CD1c-positive myeloid dendritic cell (primary cell): ENCODE data around the gene PKP4.
"Not testable (repeated sequence)": the region's sequence is repeated elsewhere in the genome, so short reads cannot be mapped to it uniquely, and the experiment has no call there.

Experiments used
- DNase-seq: peaks from one replicate; pipeline ENCODE4 v3.0.0-alpha.2; 2016; ENCODE audit errors: extremely low spot score

PKP4 gene

GRCh38 chr2:158464426-158465281 is 7.9 kb downstream of the PKP4 start:
- DNase-seq, result no peak

- DNase-seq, result no peak
Measured at GRCh38 chr2:158467248-158467647, 10.5 kb downstream of the PKP4 start.

DNA sequence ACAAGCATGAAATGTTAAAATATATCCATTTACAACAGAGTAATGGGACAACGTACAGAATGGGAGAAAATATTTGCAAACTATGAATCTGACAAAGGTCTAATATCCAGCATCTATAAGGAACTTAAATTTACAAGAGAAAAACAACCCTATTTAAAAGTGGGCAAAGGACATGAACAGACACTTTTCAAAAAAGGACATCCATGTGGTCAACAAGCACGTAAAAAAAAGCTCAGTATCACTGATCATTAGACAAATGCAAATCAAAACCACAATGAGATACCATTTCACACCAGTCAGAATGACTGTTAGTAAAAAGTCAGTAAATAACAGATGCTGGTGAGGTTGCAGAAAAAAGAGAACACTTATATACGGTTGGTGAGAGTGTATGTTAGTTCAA is 16.1 kb downstream of the PKP4 start:
- DNase-seq, result not testable (repeated sequence)

DNA sequence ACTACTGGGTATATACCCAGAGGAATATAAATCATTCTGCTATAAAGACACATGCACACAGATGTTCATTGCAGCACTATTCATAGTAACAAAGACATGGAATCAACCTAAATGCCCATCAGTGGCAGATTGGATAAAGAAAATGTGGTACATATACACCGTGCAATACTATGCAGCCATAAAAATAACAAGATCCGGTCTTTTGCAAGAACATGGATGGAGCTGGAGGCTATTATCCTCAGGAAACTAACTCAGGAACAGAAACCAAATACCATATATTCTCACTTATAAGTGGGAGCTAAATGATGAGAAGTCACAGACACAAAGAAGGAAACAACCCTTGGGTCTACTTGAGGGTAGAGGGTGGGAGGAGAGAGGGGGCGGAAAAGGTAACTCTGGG is 16.5 kb downstream of the PKP4 start:
- DNase-seq, result not testable (repeated sequence)

- no peak for DNase-seq
Measured at GRCh38 chr2:158473719-158474392, 17.1 kb downstream of the PKP4 start.

- not testable (repeated sequence) for DNase-seq
Measured at GRCh38 chr2:158474526-158475011, 17.8 kb downstream of the PKP4 start.

DNA sequence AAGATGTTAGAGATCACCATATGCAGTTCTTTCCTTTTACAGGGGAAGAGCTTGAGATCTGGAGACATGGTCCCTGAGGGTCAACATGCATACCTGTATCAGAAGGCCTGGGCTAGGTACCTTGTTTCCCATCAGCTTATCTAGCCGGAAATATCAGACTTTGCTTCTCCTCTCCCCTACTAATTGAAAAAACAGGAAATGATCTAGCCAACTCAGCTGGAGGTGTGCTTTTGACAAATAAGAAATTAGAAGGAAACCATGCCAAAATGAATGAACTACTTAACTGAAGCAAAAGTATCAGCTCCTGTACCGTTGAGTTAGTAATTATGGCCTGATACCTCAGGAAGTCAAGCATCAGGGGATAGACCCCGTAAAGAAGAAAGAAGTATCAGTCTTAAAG is 20.4 kb downstream of the PKP4 start:
- no peak for DNase-seq

DNA sequence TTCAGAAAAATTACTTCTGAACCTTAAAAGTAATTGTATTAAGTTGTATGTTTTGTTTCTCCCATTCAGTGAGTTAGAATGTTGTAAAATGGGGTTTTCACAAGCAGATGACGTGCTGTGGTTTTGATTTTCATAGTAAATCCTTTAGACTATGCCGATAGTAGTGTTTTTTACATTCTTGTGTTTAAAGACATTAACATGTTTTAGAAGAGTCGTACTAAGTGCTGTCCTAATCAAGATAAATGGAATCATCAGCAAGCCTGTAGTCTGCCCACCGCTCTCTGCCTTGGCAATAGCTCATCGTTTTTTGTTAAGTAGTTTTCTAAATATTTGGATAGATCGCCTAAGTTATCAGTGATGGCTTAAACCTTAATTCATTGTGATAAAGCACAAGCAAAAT is 21.5 kb downstream of the PKP4 start:
- no peak for DNase-seq

- no peak for DNase-seq
Measured at GRCh38 chr2:158478816-158479215, 22.1 kb downstream of the PKP4 start.

DNA sequence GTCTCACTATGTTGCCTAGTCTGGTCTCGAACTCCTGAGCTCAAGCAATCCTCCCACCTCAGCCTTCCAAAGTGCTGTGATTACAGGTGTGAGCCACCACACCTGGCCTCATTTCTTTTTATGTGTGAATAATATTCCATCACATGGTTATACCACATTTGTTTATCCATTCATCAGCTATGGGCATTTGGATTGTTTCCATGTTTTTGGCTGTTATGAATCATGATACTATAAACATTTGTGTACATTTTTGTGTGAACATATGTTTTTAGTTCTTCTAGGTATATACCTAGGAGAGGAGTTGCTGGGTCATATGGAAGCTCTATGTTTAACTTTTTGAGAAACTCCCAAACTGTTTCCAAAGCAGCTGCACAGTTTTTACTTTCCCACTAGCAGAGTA is 24.4 kb downstream of the PKP4 start:
- DNase-seq, result no peak

- DNase-seq, result no peak
Measured at GRCh38 chr2:158482594-158482993, 25.8 kb downstream of the PKP4 start.

DNA sequence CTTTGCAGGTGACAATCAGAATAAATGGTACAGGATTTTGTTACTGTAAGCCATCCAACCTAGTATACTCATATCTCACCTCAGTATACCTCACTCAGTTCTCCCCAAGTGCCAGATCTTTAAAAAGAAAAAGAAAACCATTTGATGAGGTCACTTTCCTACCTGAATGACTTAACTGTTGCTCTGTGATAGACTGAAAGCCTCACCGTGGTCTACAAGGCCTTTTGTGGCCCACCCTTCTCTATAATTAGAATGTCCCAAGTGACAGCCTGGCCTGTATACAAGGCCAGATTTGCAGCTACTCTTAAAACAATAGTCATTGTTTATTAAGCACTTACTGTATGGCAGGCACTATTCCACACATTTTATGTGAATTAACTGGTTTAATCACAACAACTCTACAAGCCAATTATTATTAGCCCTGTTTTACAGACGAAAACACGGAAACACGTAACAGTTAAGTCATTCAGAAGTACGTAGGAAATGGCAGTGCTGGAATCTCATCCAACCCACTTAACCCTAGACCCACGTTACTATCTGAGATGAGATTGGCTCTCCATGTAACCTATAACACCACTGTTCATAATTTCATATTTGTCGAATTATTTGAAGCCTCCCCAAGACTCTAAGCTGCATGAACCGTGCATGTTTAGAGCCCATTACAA is 28.3 kb downstream of the PKP4 start:
- DNase-seq, result no peak

DNA sequence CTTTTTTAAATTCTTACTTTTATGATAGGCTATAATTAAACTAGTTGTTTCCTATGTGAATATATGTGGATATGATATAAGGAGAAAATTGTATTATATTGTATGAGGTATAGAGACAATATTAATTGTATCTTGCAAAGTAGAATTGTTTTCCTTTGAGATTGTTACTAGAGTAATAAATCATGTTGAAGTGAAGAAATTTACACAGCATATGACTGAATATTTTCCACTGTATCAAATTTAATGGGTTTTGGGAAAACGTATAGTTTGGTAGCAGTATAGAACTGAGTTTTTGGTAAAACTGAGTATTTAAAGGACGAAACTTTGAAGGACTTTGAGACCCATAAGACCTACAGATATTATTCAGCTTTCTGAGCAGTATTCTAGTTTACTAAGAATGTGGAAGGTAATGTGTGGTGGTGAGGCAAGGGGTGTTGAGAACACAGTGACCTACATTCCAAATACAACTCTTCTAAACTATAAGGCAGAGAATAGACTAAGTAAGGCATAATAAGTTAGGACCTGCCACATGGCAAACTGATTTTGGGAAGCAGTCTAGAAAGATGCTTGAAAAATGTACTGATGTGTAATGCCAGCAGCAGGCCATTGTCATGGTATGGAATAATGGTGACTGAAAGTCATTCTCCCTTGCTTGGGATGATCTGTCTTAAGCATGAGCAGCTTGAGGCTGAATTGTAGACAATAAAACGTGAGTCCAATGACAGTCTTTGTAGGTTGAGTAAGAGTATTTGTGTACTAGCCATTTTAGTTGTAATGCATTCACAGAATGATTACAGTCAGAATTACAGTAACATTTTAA is 29.6 kb downstream of the PKP4 start:
- no peak for DNase-seq

DNA sequence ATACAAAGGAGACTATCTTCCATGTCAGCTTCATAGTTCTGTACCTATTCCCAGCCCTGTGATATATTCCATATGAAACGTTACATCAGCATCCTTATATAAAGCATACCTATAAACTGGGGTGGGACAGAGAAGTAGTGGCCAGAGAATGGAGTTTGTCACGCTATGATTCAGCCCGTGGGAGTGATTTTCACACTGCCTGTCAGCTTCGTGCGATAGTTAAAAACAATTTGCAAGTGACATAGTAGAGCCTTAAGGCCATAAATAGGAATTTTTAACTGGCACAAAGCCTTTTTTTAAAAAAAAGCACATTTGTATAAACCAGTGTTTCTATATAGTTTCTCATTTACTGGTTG is 30.2 kb downstream of the PKP4 start:
- no peak for DNase-seq

GRCh38 chr2:158487419-158487818 is 30.7 kb downstream of the PKP4 start:
- no peak for DNase-seq

DNA sequence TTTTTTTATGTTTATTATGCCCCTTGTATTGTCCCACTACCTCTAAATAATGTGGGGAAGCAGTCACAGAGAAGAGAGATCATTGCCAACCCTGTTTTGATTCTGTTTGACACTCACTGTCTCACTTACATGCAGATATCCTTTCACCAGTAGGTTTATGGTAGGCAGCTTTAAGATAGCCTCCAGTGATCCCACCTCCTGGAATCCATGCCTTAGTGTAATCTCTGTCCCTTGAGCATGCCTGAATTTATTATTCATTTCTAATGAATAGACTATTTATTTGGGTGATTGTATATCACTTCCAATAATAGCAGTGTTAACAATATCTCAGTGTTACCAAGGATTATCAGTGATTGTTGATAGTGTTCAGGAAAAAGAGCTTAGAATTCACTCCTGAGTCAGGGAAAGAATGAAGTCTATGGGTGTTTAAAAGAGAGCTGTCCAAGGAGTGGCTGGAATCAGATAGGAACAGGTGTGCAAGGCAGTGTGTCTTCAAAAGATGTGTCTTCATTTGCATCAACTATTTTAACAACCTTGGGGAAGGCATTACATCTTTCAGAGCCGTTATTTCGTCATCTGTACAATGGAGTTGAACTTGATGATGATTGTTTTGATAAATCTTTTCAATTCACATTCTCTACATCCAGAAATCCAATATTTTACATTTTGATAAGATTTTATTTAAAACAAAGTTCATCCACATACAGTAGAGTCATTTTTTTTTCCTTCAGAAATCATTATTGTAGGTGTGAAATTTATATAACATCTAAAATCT is 31.9 kb downstream of the PKP4 start:
- DNase-seq, result no peak

GRCh38 chr2:158489366-158490112 is 32.8 kb downstream of the PKP4 start:
- no peak for DNase-seq

DNA sequence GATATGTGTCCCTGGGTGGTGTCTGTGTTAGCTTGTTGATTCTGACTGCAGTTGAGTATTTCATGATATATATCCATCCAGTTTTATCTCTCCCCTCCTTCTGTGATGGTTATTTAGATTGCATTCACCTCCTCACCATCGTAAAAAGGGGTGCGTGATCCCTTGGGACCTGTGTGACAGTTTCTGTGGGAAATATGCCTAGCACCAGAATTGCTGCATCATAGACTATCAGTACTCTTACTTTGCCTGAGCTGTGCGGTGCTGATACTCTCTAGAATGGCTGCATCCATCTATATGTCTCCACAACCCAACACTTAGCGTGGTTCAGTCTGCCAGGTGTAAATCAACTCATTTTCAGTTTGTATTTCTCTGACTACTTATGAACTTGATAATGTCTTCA is 34.3 kb downstream of the PKP4 start:
- DNase-seq, result no peak

DNA sequence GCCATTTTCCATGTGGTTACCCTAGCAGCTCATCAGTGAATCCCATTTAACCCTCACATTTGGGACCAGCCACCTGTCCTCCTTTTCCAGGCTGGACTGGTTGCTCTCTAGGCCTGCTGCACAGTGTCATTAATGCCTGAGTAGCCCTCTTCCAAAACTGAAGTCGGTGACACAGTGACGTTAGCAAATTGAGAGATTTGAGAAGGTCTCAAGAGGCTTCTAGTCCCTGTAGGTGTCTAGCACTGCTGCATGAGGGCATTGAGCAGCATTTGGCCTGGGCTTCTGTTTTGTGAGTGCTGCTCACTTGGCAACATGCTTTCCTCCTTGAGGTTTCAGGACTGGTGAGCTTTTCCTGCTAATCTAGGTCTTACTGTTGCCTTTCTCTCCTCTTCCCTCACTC is 36.7 kb downstream of the PKP4 start:
- DNase-seq, result no peak

DNA sequence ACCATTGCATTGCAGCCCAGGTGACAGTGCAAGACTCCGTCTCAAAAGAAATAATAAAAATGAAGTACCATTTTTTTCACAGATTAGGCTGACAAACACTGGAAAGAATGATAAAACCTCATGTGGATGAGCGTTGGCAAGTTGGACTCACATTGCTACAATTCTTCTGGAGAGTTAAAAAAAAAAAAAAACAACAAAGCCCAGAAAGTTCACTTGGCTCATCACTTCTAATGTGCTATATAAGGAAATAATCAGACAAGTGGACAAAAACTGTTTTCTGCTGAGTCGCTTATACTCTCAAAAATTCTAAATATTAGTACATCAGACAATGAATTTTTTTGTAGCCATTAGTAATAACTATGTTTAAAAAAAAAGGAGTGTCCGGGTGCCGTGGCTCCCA is 38.4 kb downstream of the PKP4 start:
- no peak for DNase-seq
